Limb (tissue), 2 donors: ENCODE data around the gene HBZ.
A peak's percentile ranks its signal among the peaks of the same experiment; 100 is the strongest.
"Not testable (repeated sequence)": the region's sequence is repeated elsewhere in the genome, so short reads cannot be mapped to it uniquely, and the experiment has no call there.

Experiments used
- DNase-seq, 2 donors: peaks; one replicate each; pipeline ENCODE4 v3.0.0-alpha.2; 2016; ENCODE audit errors: extremely low spot score in 2 of 2

HBZ gene

GRCh38 chr16:133716-134115 lies 18.7 kb upstream of the HBZ start:
- no peak for DNase-seq

GRCh38 chr16:138049-138417 lies 14.4 kb upstream of the HBZ start:
- DNase-seq, result peak; percentile 9 to 71

GRCh38 chr16:140175-140857 lies 12.1 kb upstream of the HBZ start:
- DNase-seq, result no peak

- DNase-seq, result no peak
These were observed 10.0 kb upstream of the HBZ start for GRCh38 chr16:142405-142967.

- no peak for DNase-seq
These were observed 9.4 kb upstream of the HBZ start for GRCh38 chr16:143047-143446.

- DNase-seq, result no peak
These were observed 9.0 kb upstream of the HBZ start for GRCh38 chr16:143456-143855.

GRCh38 chr16:144797-145252 lies 7.6 kb upstream of the HBZ start:
- DNase-seq, result no peak

GRCh38 chr16:146646-147045 lies 5.8 kb upstream of the HBZ start:
- DNase-seq, result no peak

- no peak for DNase-seq
These were observed 3.3 kb upstream of the HBZ start for GRCh38 chr16:149024-149660.

GRCh38 chr16:153129-153521 lies 681 bp downstream of the HBZ start:
- not testable (repeated sequence) for DNase-seq

- DNase-seq, result not testable (repeated sequence)
These were observed 1.2 kb downstream of the HBZ start for GRCh38 chr16:153550-154216.

- DNase-seq, result peak; percentile 22 to 35
These were observed 2.0 kb downstream of the HBZ start for GRCh38 chr16:154217-155030.

GRCh38 chr16:155031-155398 lies 2.6 kb downstream of the HBZ start:
- DNase-seq, result no peak

GRCh38 chr16:159136-159849 lies 6.8 kb downstream of the HBZ start:
- DNase-seq, result no peak

- not testable (repeated sequence) for DNase-seq
These were observed 7.8 kb downstream of the HBZ start for GRCh38 chr16:160242-160641.

- DNase-seq, result no peak
These were observed 8.3 kb downstream of the HBZ start for GRCh38 chr16:160691-161190.

GRCh38 chr16:162271-162991 lies 10.0 kb downstream of the HBZ start:
- DNase-seq, result no peak

- DNase-seq, result not testable (repeated sequence)
These were observed 10.7 kb downstream of the HBZ start for GRCh38 chr16:163139-163538.

GRCh38 chr16:163696-164095 lies 11.3 kb downstream of the HBZ start:
- DNase-seq, result not testable (repeated sequence)
